ENCODE measurements around the gene DDR2.
"Not testable (repeated sequence)": the region's sequence is repeated elsewhere in the genome, so short reads cannot be mapped to it uniquely, and the experiment has no call there.

DDR2 gene

DNA sequence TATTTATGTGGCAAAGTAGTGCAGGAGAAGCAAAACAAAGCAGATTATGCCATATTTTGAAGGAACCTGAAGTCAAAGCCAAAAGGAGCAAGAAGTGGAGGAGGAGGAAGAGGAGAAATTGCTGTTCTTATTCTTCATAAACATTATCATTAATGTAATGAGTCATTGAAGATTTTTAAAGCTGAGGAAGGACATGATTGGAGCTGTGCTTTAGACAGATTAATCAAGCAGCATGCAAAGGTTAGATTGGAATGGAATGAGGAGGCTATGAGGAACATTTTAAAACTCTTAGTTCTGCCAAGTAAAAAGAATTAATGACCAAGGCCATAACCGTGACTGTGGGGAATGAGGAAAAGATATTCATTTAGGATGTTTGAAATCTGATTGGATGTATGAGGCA, 125.2 kb downstream of the DDR2 start:
- no peak for DNase-seq (ENCODE audit: low read depth in 2 of 2)

- no peak for DNase-seq (ENCODE audit: low read depth in 2 of 2)
Observed at GRCh38 chr1:162765788-162766187, 133.5 kb downstream of the DDR2 start.

DNA sequence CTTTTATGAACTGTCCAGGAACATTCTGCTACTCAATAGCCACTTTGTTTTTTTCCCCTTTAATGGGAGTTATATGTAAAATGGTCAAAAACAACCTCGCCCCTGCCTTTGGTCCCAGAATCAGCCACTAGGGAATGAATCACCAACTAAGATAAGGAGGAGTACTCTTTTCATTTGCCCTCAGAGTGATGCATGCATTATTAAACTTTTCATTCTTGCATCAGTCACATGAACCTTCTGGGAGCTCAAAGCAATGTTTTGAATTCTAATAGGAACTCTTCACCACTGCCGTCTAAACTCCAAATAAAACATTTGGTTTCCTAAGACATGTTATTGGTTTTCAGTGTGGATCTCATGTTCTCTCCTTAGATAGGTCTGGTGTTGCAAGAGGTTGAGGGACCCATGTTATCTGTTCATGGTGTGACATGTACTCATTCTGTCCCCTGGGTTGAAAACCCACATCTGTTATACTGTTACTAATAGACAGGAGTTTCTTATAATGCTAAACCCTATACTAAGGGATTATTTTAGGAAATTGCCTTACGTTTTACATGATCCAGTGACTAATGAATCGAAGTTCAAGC, 140.4 kb downstream of the DDR2 start:
- no peak for DNase-seq (ENCODE audit: low read depth in 2 of 2)

DNA sequence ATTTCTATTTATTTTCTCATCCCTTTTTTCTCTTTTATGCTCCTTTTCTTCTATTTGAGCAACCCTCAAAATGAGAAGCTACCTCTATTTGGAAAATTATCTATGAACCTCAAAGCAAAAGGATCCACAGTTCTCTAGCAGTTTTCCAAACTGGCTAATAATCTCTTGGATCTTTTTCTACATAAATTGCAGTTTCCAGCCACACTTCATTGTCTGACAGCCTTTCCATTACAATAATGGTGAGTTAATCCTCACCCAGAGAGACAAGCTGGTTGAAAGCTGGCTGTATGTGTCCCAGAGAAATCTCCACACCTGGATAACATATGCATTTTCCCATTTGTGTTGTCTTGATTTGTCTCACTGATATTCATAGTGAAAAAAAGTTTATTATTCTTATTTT, 141.7 kb downstream of the DDR2 start:
- no peak for DNase-seq (ENCODE audit: low read depth in 2 of 2)

GRCh38 chr1:162779043-162779442, 146.8 kb downstream of the DDR2 start:
- DNase-seq (ENCODE audit: low read depth in 2 of 2) = no peak

DNA sequence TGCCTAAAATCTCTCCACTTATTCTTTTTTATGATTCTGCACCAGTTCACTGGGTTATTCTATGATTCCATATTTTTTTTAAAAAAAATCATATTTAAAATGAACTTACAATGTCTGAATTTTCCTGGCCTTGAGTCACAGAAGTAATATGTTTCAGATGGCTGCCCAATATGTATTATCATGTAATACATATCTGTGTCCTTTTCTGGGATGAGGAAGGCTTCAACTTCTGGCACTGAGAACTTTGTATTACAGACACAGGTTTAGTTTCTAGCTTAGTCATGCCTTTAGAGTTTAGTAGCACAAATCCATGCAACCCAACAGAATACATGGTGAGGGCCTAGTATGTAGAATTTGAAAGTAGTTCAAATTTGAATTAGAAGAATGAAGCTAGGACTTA, 150.4 kb downstream of the DDR2 start:
- no peak for DNase-seq (ENCODE audit: low read depth in 2 of 2)

DNA sequence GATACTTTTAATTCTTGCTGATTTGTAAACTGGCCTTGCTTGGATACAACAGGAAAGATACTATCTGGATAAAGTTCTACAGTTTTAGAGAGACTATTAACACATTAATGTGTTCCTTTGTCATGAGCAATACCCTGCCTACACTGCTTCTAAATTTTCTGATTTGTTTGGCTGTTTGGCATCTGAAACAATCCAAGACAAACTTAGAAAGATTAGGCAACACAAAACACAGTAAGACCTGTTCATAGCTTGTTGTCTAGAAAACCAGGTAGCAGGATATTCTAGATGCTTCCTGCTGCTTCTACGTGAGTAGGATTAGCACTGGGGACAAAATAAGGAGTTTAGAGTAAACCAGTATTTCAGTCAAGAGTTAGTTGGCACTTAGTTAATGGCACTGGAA, 152.7 kb downstream of the DDR2 start:
- not testable (repeated sequence) for DNase-seq (ENCODE audit: low read depth in 2 of 2)

DNA sequence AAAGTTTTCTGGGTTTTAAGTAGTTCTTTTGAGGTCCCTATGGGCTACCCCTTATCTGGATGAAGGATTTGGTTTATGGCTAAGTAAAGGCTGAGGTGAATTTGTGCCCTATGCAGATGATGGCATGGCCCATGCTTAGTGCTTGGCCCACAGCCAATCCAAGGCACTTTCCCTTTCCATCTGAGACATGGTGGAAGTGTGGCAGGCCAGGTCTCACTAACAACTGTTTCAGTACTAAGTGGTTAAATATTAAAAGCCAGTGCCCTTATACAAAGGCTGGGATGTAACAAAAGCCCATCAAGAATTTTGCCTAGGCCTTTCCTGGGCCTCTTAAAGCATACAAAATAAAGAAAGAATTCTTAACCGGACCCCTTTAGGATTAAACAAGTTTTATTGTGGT, 156.5 kb downstream of the DDR2 start:
- DNase-seq (ENCODE audit: low read depth in 2 of 2) = not testable (repeated sequence)

- DNase-seq (ENCODE audit: low read depth in 2 of 2) = peak; percentile 45 to 56
Observed at GRCh38 chr1:162790303-162790984, 158.2 kb downstream of the DDR2 start, which contains the start of gene HSD17B7. Gene HSD17B7, plus strand, starts transcription at chr1:162790702. Its CDS starts 99 bp downstream, at chr1:162790801.

- DNase-seq (ENCODE audit: low read depth in 2 of 2) = not testable (repeated sequence)
Observed at GRCh38 chr1:162790985-162791357, 158.7 kb downstream of the DDR2 start.

GRCh38 chr1:162794284-162794683, 162.0 kb downstream of the DDR2 start:
- DNase-seq (ENCODE audit: low read depth in 2 of 2) = not testable (repeated sequence)

- DNase-seq (ENCODE audit: low read depth in 2 of 2) = not testable (repeated sequence)
Observed at GRCh38 chr1:162796617-162797279, 164.5 kb downstream of the DDR2 start.

- not testable (repeated sequence) for DNase-seq (ENCODE audit: low read depth in 2 of 2)
Observed at GRCh38 chr1:162799995-162800830, 167.9 kb downstream of the DDR2 start.

DNA sequence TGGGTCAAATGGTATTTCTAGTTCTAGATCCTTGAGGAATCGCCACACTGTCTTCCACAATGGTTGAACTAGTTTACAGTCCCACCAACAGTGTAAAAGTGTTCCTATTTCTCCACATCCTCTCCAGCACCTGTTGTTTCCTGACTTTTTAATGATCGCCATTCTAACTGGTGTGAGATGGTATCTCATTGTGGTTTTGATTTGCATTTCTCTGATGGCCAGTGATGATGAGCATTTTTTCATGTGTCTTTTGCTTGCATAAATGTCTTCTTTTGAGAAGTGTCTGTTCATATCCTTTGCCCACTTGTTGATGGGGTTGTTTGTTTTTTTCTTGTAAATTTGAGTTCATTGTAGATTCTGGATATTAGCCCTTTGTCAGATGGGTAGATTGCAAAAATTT, 175.2 kb downstream of the DDR2 start:
- DNase-seq (ENCODE audit: low read depth in 2 of 2) = not testable (repeated sequence)

DNA sequence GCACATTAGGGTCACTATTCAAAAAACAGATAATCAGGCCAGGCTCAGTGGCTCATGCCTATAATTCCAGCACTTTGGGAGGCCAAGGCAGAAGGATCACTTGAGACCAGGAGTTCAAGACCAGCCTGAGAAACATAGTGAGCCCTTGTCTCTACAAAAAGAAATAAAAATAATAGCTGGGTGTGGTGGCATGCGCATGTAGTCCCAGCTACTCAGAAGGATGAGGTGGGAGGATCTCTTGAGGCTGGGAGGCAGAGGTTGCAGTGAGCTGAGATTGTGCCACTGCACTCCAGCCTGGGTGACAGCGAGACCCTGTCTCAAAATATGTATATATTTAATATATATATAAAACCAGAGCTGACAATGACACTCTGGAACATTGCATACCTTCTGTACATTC, 180.1 kb downstream of the DDR2 start:
- not testable (repeated sequence) for DNase-seq (ENCODE audit: low read depth in 2 of 2)

- DNase-seq (ENCODE audit: low read depth in 2 of 2) = not testable (repeated sequence)
Observed at GRCh38 chr1:162818136-162818535, 185.9 kb downstream of the DDR2 start.

GRCh38 chr1:162818666-162819065, 186.4 kb downstream of the DDR2 start:
- not testable (repeated sequence) for DNase-seq (ENCODE audit: low read depth in 2 of 2)

DNA sequence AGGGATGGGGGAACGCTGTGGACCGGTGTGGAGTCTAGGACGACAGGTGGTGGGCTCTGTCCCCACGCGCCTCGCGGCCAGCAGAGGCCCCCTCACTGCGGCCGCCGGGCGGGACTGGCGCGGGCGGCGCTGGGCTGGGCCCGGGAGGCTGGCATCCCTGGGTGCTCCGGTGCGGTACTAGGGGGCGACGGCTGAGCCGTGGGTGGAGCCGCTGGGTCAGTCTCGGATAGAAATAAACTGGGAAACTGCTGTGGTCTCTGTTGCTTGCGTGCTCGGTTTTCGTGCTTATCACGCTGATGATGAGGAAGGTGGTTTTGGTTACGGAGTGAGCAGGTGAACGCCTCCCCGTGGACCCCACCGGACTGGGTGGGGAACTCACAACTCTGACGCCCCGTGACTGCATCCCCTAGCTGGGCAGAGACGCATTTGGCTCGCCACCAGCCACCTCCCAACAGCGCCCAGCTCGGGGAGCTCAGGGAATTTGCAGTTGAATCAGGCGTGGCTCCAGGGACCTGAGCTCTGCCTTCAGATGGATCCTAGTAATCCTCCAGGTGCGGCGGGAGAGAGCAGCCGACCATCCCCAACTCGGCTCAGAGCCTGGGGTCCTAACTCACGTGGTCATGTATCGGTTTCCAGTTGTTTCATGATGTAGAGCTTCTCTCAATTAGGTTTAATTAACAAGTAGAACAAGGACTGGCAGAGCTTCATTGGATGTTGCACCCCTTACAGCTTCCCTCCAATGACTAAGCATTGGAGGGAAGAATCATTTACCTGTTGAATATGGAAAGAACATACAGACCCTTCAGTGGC, 190.3 kb downstream of the DDR2 start:
- no peak for DNase-seq (ENCODE audit: low read depth in 2 of 2)

DNA sequence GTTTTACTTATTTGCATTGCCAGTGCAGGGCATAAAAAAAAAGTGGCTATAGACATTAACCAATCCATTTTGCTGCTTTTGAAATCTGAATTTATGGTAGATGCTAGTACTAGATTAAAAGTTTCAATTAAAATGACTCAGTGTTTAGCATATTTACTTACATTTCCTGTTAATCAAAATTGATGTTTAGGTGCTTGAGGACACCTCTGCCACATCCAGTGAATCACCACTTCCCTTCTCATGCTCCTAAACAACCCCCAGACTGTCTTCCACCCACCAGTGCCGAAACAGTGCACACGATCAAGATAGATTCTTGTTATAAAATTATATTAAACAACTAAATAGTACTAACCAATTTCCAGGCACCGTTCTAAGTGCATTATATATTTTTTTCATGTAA, 191.0 kb downstream of the DDR2 start:
- no peak for DNase-seq (ENCODE audit: low read depth in 2 of 2)

- DNase-seq (ENCODE audit: low read depth in 2 of 2) = no peak
Observed at GRCh38 chr1:162823771-162824525, 191.7 kb downstream of the DDR2 start.

DNA sequence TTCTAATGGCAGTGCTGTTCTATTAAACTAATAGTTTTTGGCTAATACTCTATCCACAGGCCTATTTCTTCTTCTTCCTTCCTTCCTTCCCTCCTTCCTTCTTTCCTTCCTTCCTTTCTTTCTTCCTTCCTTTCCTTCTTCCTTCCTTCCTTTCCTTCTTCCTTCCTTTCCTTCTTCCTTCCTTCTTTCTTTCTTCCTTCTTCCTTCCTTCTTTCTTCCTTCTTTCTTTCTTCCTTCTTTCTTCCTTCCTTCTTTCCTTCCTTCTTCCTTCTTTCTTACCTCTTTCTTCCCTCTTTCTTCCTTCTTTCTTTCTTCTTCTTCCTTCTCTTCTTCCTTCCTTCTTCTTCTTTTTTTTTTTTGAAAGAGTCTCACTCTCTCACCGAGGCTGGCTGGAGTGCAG, 197.0 kb downstream of the DDR2 start:
- DNase-seq (ENCODE audit: low read depth in 2 of 2) = no peak

Measured in stimulated activated CD4-positive, alpha-beta T cell treated with anti-CD3 and anti-CD28 coated beads, Interleukin-4, amount 100 ng/mL, for 48 hours (primary cell).